Heart left ventricle (tissue), 13 donors: ENCODE data around the gene PRKCA.

ENCODE experiments used
- CTCF ChIP-seq, 12 donors: fragments of 200-600 bp; sonication (generic) in 4 of 12; IDR thresholded peaks; one replicate each; pipeline versions ENCODE4 v1.5.0 to v1.8.0; 2018 to 2022; ENCODE audit warnings: antibody characterized with exemption in 12 of 12, mild to moderate bottlenecking in 5 of 12
- POLR2A ChIP-seq, 2 donors: fragments of 450-650 bp; IDR thresholded peaks; one replicate each; pipeline ENCODE4 v1.6.1; 2017; ENCODE audit warnings: antibody characterized with exemption in 2 of 2, mild to moderate bottlenecking in 2 of 2, moderate library complexity in 2 of 2
- donor health status: ischemic (EF 13 %, LVEDD 7.1; RV severe dilation, severe dysfunction).
- donor health status: DM: no; HTN: yes; CAD: no.
- donor health status: DM: no; HTN: no; CAD: no.
- donor health status: ischemic (EF 25% LVEDD 6.9; RV normal size, moderate dysfunction).
- donor health status: ischemic (EF 25% LVEDD 5.7; RV mildly dilated, moderate dysfunction).
- donor health status: ischemic (EF 35%, LVEDD 5.7; RV mildly dilated, moderate dysfunction).
- donor health status: nonischemic (EF 11% LVEDD 7.7; RV severe dilation, severe dysfunction).
- donor health status: DM: yes; HTN: yes; CAD: no.
- donor health status: PGD.
- donor health status: ischemic (EF 29% LVEDD 5.4; RV normal size, mild dysfunction).
- donor health status: nonischemic (EF 23%, LVEDD 6.1; RV moderate dilation, normal function).

DNA sequence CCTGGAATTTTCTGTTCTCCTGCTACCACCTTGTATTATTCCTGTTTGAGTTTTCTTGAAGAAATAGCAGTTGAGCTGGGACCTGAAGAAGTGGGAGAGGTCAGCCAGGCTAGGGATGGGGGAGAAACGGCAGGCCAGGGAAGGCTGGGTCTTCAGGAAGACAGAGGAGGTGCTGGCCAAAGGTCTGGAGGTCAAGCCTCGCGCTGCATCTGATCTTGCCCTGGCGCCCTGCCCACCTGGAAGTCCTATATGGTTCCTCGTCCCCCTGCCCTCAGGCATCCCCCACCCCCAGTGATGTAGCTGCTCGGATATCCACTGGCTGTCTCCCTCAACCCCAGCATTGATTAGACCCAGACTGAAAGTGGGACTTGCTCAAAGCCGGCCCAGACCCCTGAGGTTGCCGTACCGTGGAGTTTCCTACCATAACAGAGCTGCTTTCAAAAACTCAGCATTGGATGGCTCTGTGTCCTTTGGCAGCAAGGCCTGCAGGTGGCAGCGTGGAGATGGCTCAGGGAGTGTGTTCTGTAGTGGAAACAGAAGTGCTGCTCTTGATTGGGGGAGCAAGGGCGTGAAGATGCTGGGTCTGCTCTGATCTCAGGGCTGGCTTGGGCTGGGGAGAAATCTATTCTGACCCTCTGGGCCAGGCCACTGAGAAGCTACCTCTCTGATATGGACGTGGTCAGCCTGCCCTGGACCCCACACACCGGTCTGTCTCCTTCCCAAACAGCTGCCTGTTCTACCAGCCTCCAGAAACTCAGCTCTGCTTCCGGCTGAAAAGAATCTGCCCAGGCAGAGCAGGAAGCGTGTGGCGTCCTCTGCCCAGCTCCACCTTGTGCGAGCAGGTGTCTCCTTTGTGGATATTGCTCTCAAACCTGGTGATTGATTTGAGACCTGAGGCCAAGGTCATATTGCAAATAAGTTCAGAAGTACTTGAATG, 425.5 kb downstream of the PRKCA start:
- TF ChIP-seq CTCF (IDR thresholded peaks at IDR 0.05): peak; percentile 24 to 64 (median 50)
- no peak for TF ChIP-seq POLR2A (IDR thresholded peaks at IDR 0.05)
